Measurements from ENCODE around the gene RIPOR3.

DNA sequence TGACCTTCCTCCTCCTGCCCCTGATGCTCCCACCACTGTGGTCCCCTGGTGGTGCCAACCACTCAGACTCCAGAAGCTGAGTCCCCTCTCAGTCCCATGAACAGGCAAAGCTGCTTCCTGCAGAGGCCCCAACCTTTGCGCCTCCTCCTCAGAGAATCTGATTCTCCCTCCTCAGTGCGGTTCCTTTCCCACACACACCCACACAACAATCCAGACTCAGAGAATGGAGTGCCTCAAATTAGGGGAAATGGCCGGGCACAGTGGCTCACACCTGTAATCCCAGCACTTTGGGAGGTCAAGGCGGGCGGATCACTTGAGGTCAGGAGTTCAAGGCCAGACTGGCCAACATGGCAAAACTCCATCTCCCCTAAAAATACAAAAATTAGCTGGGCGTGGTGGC is 23.0 kb downstream of the RIPOR3 start:
- TF ChIP-seq POLR2A (conservative IDR thresholded peaks at IDR 0.05) (no peak), CBFB (CRISPR knock-in tag; IDR thresholded peaks at IDR 0.05) (no peak), SMC3 (conservative IDR thresholded peaks at IDR 0.05; ENCODE audit: insufficient read depth, low read depth, low read length) (no peak), FOS (IDR thresholded peaks at IDR 0.05; ENCODE audit: extremely low read depth, insufficient read length) (no peak), ELF1 (tag; IDR thresholded peaks at IDR 0.05) (no peak), EHMT2 (IDR thresholded peaks at IDR 0.05) (no peak), ZNF561 (CRISPR knock-in tag; conservative IDR thresholded peaks at IDR 0.05) (no peak), NFIC (IDR thresholded peaks at IDR 0.05) (no peak), RBM39 (optimal IDR thresholded peaks at IDR 0.05; ENCODE audit: low read depth, low read length) (no peak), SPI1 (IDR thresholded peaks at IDR 0.05; ENCODE audit: borderline replicate concordance, low read depth, low read length) (no peak), YY1 (IDR thresholded peaks at IDR 0.05; ENCODE audit: borderline replicate concordance in 1 of 3, control insufficient read depth in 1 of 3, extremely low read depth in 1 of 3, insufficient read depth in 3 of 3, insufficient read length in 1 of 3, insufficient replicate concordance in 2 of 3, low read depth in 1 of 3, low read length in 2 of 3) (no peak)
- TF ChIP-seq, protein P1, sequence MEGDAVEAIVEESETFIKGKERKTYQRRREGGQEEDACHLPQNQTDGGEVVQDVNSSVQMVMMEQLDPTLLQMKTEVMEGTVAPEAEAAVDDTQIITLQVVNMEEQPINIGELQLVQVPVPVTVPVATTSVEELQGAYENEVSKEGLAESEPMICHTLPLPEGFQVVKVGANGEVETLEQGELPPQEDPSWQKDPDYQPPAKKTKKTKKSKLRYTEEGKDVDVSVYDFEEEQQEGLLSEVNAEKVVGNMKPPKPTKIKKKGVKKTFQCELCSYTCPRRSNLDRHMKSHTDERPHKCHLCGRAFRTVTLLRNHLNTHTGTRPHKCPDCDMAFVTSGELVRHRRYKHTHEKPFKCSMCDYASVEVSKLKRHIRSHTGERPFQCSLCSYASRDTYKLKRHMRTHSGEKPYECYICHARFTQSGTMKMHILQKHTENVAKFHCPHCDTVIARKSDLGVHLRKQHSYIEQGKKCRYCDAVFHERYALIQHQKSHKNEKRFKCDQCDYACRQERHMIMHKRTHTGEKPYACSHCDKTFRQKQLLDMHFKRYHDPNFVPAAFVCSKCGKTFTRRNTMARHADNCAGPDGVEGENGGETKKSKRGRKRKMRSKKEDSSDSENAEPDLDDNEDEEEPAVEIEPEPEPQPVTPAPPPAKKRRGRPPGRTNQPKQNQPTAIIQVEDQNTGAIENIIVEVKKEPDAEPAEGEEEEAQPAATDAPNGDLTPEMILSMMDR (IDR thresholded peaks at IDR 0.05 in 2 of 3, conservative IDR thresholded peaks at IDR 0.05 in 1 of 3; ENCODE audit: insufficient read depth in 2 of 3, low read depth in 1 of 3, low read length in 3 of 3): no peak
- TF ChIP-seq, protein P2, sequence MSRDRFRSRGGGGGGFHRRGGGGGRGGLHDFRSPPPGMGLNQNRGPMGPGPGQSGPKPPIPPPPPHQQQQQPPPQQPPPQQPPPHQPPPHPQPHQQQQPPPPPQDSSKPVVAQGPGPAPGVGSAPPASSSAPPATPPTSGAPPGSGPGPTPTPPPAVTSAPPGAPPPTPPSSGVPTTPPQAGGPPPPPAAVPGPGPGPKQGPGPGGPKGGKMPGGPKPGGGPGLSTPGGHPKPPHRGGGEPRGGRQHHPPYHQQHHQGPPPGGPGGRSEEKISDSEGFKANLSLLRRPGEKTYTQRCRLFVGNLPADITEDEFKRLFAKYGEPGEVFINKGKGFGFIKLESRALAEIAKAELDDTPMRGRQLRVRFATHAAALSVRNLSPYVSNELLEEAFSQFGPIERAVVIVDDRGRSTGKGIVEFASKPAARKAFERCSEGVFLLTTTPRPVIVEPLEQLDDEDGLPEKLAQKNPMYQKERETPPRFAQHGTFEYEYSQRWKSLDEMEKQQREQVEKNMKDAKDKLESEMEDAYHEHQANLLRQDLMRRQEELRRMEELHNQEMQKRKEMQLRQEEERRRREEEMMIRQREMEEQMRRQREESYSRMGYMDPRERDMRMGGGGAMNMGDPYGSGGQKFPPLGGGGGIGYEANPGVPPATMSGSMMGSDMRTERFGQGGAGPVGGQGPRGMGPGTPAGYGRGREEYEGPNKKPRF (IDR thresholded peaks at IDR 0.05; ENCODE audit: low read depth, low read length): no peak

All from K562 (cell line).